Omental fat pad (tissue), 4 donors: ENCODE measurements around the gene ADAMTS13. TPM values are rescaled to one million over a fixed set of nuclear protein-coding genes. Genes with fewer than 3 reads are reported as not detected.

Experiments used
- ATAC-seq: fragments of 150-250 bp; one replicate; pipeline ENCODE4 v1.9.1; 2016; ENCODE audit warnings: mild to moderate bottlenecking, moderate library complexity; ENCODE audit not compliant: low FRiP score
- DNase-seq: peaks from one replicate; pipeline ENCODE4 v3.0.0-alpha.2; 2019; ENCODE audit warnings: low spot score
- total RNA-seq, 4 donors: library from RNA; depleted of rRNA; stranded (reverse); fragments of >200 nt; gene quantifications; one replicate each; pipeline ENCODE4 v1.1.0, GENCODE V29; 2016
- TF ChIP-seq, protein P1 (sequence below), 3 donors: fragments of 450-650 bp; IDR thresholded peaks; one replicate each; pipeline ENCODE4 v1.5.1; 2016 to 2017; ENCODE audit warnings: antibody characterized with exemption in 3 of 3, mild to moderate bottlenecking in 3 of 3, moderate library complexity in 2 of 3

Gene ADAMTS13
- total RNA-seq, 4 donors from 2014 or later = 1.1 to 3.0 (median 1.2) TPM

DNA sequence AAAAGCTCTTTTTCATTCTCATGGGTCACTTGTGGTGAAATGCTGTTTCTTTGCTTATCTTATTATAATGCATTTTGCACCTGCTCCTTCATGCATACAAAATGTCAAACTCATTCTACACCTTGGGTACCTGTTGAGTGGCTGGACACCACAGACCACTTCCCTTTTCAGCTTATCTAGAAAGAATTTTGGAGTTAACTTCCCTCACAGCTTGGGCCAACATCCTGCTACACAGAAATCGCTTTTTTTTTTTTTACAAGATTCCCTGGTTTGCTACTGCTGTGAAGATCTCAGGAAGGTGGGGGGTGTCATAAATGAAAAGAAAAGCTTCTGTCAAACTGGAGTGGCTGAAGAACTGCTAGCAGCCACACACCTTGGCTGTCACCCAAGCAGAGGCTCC is 7.0 kb upstream of the ADAMTS13 start:
- TF ChIP-seq, protein P1, sequence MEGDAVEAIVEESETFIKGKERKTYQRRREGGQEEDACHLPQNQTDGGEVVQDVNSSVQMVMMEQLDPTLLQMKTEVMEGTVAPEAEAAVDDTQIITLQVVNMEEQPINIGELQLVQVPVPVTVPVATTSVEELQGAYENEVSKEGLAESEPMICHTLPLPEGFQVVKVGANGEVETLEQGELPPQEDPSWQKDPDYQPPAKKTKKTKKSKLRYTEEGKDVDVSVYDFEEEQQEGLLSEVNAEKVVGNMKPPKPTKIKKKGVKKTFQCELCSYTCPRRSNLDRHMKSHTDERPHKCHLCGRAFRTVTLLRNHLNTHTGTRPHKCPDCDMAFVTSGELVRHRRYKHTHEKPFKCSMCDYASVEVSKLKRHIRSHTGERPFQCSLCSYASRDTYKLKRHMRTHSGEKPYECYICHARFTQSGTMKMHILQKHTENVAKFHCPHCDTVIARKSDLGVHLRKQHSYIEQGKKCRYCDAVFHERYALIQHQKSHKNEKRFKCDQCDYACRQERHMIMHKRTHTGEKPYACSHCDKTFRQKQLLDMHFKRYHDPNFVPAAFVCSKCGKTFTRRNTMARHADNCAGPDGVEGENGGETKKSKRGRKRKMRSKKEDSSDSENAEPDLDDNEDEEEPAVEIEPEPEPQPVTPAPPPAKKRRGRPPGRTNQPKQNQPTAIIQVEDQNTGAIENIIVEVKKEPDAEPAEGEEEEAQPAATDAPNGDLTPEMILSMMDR (IDR thresholded peaks at IDR 0.05) = no peak
- ATAC-seq (no peak), DNase-seq (no peak)

DNA sequence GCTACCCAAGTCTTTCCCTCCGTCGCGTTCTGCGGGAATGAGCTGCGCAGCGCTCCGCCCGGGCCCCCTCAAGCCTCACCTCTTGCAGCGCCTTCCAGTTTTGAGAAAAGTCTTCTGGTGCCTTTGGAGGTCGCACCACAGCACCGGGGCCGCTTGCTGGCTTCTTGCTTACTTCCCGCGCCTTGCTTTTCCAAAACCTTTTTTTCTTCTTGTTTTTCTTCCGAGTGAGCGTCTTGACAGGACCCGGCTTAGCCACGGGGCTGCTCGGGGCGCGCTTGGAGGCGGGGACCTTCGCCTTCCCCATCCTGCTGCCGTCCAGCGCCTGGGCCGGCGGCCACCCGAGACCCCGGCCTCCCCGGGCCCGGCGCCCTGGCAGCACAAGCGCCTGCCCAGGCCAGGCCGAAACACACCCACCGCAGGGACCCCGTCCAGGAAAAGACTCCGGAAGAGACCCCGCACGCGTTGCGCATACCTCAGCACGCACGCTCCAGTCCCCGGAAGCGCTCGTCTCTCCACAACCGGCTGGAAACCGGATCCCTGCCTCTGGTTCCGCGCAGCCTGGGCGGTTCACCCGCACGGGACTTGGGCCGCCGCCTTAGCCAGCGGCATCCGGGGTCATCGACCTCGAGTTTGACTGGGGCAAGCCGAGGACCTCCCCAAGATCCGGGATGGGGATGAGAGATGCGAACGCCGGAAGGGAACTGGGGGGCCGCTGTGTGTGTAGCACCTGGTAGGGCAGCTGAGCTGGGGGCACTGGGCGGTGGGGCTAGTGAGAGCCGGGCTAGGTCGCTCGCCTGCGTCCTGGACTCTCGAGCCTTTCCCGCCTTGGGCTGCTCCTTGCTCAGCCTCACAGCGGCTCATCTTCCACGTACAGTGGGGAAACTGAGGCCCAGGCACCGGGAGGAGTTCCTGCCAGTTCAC is 4.4 kb upstream of the ADAMTS13 start, which contains the start of gene REXO4:
TSS of gene REXO4 (minus strand) at position 470 of the 921 bp plus-strand sequence. CDS start at position 304, 166 bp downstream.
- TF ChIP-seq, protein P1 (IDR thresholded peaks at IDR 0.05) = no peak
- DNase-seq (peak; percentile 44), ATAC-seq (peak; percentile 96)

DNA sequence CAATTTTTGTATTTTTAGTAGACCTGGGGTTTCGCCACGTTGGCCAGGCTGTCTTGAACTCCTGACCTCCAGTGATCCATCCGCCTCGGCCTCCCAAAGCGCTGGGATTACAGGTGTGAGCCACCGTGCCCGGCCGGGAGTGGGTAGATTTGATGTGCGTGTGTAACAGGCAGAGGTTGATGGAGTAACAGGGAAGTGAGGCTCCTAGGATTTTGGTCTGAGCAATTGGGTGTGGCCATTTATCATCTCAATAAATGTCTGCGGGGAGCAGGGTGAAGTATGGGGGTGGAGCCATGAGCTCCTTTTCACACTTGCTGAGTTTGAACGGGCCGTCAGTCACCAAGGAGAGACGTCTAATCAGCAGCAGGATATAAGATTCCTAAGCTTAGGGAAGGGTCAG is 3.2 kb upstream of the ADAMTS13 start:
- TF ChIP-seq, protein P1 (IDR thresholded peaks at IDR 0.05) = no peak
- ATAC-seq (no peak), DNase-seq (no peak)

DNA sequence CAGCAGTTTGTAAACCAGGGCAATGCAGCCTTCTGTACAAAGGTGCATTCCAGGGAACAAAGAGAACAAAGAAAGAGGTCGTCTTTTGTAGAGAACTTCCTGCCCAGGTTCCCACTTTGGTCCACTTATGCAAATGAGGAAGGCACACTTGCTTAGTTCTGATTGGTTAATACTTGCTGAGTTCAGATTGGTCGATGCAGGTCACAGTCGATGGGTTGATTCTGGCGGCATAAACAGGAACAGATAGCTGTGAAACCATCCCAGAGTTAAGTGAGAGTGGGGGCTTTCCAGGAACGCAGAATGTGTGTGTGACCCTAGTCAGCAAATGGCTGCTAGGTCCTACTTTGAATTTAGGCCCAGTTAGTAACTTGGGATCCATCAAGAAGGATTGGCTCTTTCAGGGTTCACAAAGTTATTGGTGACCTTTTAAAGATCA is 1.8 kb upstream of the ADAMTS13 start:
- TF ChIP-seq, protein P1 (IDR thresholded peaks at IDR 0.05) = no peak
- no peak for ATAC-seq

DNA sequence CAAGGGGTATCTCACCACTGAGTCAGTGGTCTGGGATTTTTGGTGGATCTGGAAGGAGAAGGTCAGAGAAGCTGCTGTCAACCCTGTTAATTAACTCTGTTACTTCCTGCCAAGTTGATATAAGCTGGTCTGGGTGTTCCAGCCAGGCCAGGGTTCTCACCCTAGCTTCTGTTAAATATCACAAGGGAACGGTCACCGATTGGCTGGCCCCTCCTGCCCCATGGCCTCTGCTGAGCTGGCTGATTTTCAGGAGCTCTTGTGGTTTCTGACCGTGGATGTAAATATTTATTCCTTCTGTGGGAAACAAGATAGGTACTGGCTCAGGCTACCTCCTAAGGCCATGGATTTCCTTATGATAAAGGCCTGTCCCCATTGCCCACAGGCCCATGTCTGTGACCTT is 1.0 kb downstream of the ADAMTS13 start:
- TF ChIP-seq, protein P1 (IDR thresholded peaks at IDR 0.05) = no peak
- ATAC-seq (no peak), DNase-seq (no peak)

More for the DNA sequence above, 1.8 kb upstream of the ADAMTS13 start:
- DNase-seq = no peak

DNA sequence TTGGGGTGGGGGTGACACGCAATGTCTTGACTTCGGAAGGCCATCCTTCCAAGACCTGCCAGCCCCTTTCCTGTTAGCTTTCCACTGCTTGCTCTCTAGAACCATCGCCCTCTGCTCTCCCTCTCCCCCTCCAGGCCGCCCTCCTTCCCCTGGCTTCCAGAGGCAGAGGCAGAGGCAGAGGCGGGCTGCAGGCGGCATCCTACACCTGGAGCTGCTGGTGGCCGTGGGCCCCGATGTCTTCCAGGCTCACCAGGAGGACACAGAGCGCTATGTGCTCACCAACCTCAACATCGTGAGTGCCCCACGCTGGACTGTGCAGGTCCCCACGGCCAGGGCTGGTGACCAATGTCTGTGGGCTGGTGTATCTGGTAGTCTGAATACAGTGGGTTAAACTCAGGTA is 2.0 kb downstream of the ADAMTS13 start:
- no peak for DNase-seq

More for the DNA sequence above, 2.0 kb downstream of the ADAMTS13 start:
- TF ChIP-seq, protein P1 (IDR thresholded peaks at IDR 0.05) = no peak
- ATAC-seq = no peak
